KMS-11 (cell line): Measurements from ENCODE around the gene THTPA.

Experiments
- H2AFZ ChIP-seq: fragments of 200-600 bp; sonication (generic); 2 replicates; pipeline ENCODE4 v1.6.1; 2016; ENCODE audit warnings: antibody characterized with exemption, mixed run types, low read depth
- H3K27ac ChIP-seq: fragments of 200-600 bp; sonication (generic); 2 replicates; pipeline ENCODE4 v1.6.1; 2016; ENCODE audit warnings: mild to moderate bottlenecking, mixed run types
- H3K27me3 ChIP-seq: fragments of 200-600 bp; sonication (generic); 2 replicates; pipeline ENCODE4 v1.6.1; 2017; ENCODE audit warnings: mild to moderate bottlenecking, low read depth, mixed run types, moderate library complexity; ENCODE audit not compliant: insufficient read depth
- H3K36me3 ChIP-seq: fragments of 200-600 bp; sonication (generic); 2 replicates; pipeline ENCODE4 v1.6.1; 2017; ENCODE audit warnings: mild to moderate bottlenecking, mixed run types; ENCODE audit not compliant: insufficient read depth
- H3K4me1 ChIP-seq: fragments of 200-600 bp; sonication (generic); 2 replicates; pipeline ENCODE4 v1.6.1; 2016; ENCODE audit warnings: mild to moderate bottlenecking, low read depth, mixed run types; ENCODE audit not compliant: poor library complexity, severe bottlenecking
- H3K4me2 ChIP-seq: fragments of 200-600 bp; sonication (generic); 2 replicates; pipeline ENCODE4 v1.7.0; 2016; ENCODE audit warnings: mild to moderate bottlenecking, mixed run types
- H3K4me3 ChIP-seq: fragments of 200-600 bp; sonication (generic); IDR thresholded peaks from 2 replicates; pipeline ENCODE4 v1.6.1; 2017; ENCODE audit warnings: low read depth, low read length, mixed read lengths; ENCODE audit not compliant: insufficient read depth
- H3K79me2 ChIP-seq: fragments of 200-600 bp; sonication (generic); 2 replicates; pipeline ENCODE4 v1.6.1; 2016; ENCODE audit warnings: low read depth, mixed run types; ENCODE audit not compliant: insufficient read depth
- H3K9ac ChIP-seq: fragments of 200-600 bp; sonication (generic); 2 replicates; pipeline ENCODE4 v1.6.1; 2016; ENCODE audit warnings: mild to moderate bottlenecking, mixed run types
- H4K20me1 ChIP-seq: fragments of 200-600 bp; sonication (generic); 2 replicates; pipeline ENCODE4 v1.6.1; 2016; ENCODE audit warnings: mild to moderate bottlenecking, mixed run types; ENCODE audit not compliant: insufficient read depth
- CTCF ChIP-seq: fragments of 200-600 bp; sonication (generic); conservative IDR thresholded peaks from 2 replicates; pipeline ENCODE4 v1.6.1; 2017; ENCODE audit warnings: low read depth, mild to moderate bottlenecking, antibody characterized with exemption, low read length, moderate library complexity, mixed read lengths

THTPA gene

GRCh38 chr14:23525611-23526010 is 30.5 kb upstream of the THTPA start:
- TF ChIP-seq CTCF, result no peak
- H3K4me2 ChIP-seq, result no peak overlapping the region
- H3K27me3 ChIP-seq, result no peaks in the 10 kb centered on the region
- no peaks in the 10 kb centered on the region for H3K4me1 ChIP-seq
- H3K36me3 ChIP-seq, result no peaks in the 10 kb centered on the region
- H3K4me3 ChIP-seq, result no peak overlapping the region
- no peaks in the 10 kb centered on the region for H3K79me2 ChIP-seq
- H3K9ac ChIP-seq, result no peak overlapping the region
- H2AFZ ChIP-seq, result no peak overlapping the region
- H4K20me1 ChIP-seq, result no peaks in the 10 kb centered on the region
- H3K27ac ChIP-seq, result no peak overlapping the region

- no peak for TF ChIP-seq CTCF
- H4K20me1 ChIP-seq, result no peaks in the 10 kb centered on the region
- no peak overlapping the region for H2AFZ ChIP-seq
- H3K79me2 ChIP-seq, result no peaks in the 10 kb centered on the region
- no peaks in the 10 kb centered on the region for H3K27me3 ChIP-seq
- H3K9ac ChIP-seq, result no peak overlapping the region
- no peak overlapping the region for H3K4me3 ChIP-seq
- H3K36me3 ChIP-seq, result no peaks in the 10 kb centered on the region
- no peak overlapping the region for H3K27ac ChIP-seq
- H3K4me2 ChIP-seq, result no peak overlapping the region
- no peaks in the 10 kb centered on the region for H3K4me1 ChIP-seq
These were observed 27.5 kb upstream of the THTPA start for GRCh38 chr14:23528555-23528954.

- Histone ChIP-seq H3K4me3 (no peak overlapping the region), H3K4me2 (no peak overlapping the region), H3K4me1 (no peaks in the 10 kb centered on the region), H3K27ac (no peak overlapping the region), H3K27me3 (no peaks in the 10 kb centered on the region), H3K9ac (no peak overlapping the region), H2AFZ (no peak overlapping the region), H4K20me1 (no peaks in the 10 kb centered on the region), H3K36me3 (no peaks in the 10 kb centered on the region), H3K79me2 (no peaks in the 10 kb centered on the region)
- TF ChIP-seq CTCF, result no peak
These were observed 27.1 kb upstream of the THTPA start for GRCh38 chr14:23529016-23529415.

GRCh38 chr14:23530375-23531055 is 25.6 kb upstream of the THTPA start:
- Histone ChIP-seq H3K4me2 (no peak overlapping the region), H3K4me3 (no peak overlapping the region), H3K9ac (no peak overlapping the region), H3K27me3 (no peaks in the 10 kb centered on the region), H2AFZ (no peak overlapping the region), H3K36me3 (no peaks in the 10 kb centered on the region), H3K79me2 (no peaks in the 10 kb centered on the region), H4K20me1 (no peaks in the 10 kb centered on the region), H3K4me1 (no peaks in the 10 kb centered on the region), H3K27ac (no peak overlapping the region)
- TF ChIP-seq CTCF, result no peak
